ENCODE results near the gene PTPN7. TPM values are rescaled to one million over a fixed set of nuclear protein-coding genes. Genes with fewer than 3 reads are reported as not detected.

Gene PTPN7
- total RNA-seq, 1 donor from 2014 or later = not detected

DNA sequence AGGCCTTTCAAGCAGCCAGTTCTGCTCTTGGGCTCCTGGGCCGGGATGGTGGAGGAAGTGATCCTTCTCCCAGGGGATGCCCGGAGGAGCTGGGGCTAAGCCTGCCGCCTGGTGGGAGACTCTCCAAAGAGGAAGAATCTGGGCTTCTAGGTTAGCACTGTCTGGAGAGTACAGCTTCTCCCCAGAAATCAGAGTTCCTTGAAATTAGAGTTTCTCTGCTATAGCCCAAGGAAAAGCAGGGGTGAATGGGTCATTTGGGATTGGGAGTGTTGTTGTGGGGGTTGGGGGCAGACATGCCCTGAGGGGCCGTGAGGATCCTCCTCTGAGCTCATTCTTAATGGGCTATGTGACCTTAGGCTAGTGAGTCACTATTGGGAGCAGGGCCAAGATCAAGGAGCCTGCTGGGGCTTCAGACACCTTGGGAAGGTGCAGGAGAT is 39.7 kb upstream of the PTPN7 start:
- TF ChIP-seq, protein P1, sequence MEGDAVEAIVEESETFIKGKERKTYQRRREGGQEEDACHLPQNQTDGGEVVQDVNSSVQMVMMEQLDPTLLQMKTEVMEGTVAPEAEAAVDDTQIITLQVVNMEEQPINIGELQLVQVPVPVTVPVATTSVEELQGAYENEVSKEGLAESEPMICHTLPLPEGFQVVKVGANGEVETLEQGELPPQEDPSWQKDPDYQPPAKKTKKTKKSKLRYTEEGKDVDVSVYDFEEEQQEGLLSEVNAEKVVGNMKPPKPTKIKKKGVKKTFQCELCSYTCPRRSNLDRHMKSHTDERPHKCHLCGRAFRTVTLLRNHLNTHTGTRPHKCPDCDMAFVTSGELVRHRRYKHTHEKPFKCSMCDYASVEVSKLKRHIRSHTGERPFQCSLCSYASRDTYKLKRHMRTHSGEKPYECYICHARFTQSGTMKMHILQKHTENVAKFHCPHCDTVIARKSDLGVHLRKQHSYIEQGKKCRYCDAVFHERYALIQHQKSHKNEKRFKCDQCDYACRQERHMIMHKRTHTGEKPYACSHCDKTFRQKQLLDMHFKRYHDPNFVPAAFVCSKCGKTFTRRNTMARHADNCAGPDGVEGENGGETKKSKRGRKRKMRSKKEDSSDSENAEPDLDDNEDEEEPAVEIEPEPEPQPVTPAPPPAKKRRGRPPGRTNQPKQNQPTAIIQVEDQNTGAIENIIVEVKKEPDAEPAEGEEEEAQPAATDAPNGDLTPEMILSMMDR (IDR thresholded peaks at IDR 0.05; ENCODE audit: unreplicated experiment) = no peak
- Mint-ChIP-seq H3K27ac (no peak overlapping the region), H3K36me3 (ENCODE audit: insufficient read depth) (no peaks in the 10 kb centered on the region), H3K27me3 (peaks cover 56% of the 10 kb centered on the region), H3K4me1 (ENCODE audit: low read depth) (no peaks in the 10 kb centered on the region), H3K4me3 (ENCODE audit: low read depth) (no peak overlapping the region), H3K9me3 (ENCODE audit: low read depth) (no peaks in the 10 kb centered on the region)
- no peak for DNase-seq (ENCODE audit: low spot score, unreplicated experiment)

DNA sequence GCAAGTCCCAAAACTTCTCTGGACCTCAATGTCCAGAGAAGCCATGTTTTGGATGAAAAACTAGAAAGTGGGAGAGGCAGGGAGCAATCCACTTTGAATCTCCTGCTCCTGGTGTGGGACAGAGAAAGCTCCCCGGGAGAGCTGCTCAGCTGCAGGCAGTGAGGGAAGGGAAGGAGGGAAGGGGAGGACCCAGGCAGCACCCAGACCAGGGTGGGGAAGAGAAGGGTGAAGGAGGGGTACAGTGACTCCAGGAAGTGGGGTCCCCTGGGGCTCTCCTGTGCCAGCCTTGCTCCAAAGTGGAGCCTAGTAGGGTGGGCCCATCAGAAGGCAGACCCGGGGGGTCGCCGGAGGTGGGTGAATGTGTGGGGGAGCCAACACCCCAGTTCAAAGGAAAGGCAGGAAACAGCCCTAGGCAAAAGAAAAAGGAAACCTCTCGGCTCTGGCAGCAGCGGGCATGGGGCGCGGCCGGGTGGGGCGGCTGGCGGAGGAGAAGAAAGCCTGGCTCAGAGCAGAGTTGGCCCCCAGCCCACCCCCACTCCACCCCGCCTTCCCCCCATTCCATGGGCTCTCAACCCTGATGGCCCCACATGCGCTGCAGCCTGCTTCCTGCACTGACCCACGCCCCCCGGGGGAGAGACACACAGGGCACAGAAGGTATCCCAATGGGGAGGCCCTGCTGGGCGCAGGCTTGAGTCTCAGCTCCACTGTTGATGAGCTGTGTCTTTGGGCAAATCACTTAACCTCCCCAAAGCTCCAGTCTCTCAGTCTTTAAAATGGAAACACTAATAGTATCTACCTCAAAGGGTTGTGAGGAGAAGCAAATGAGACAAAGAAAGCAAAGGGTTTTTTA is 38.9 kb upstream of the PTPN7 start:
- Mint-ChIP-seq H3K4me1 (ENCODE audit: low read depth) (no peaks in the 10 kb centered on the region), H3K27ac (no peak overlapping the region), H3K27me3 (peaks cover 64% of the 10 kb centered on the region), H3K36me3 (ENCODE audit: insufficient read depth) (no peaks in the 10 kb centered on the region), H3K9me3 (ENCODE audit: low read depth) (no peaks in the 10 kb centered on the region), H3K4me3 (ENCODE audit: low read depth) (no peak overlapping the region)
- DNase-seq (ENCODE audit: low spot score, unreplicated experiment) = no peak
- TF ChIP-seq, protein P1 (IDR thresholded peaks at IDR 0.05; ENCODE audit: unreplicated experiment) = no peak

DNA sequence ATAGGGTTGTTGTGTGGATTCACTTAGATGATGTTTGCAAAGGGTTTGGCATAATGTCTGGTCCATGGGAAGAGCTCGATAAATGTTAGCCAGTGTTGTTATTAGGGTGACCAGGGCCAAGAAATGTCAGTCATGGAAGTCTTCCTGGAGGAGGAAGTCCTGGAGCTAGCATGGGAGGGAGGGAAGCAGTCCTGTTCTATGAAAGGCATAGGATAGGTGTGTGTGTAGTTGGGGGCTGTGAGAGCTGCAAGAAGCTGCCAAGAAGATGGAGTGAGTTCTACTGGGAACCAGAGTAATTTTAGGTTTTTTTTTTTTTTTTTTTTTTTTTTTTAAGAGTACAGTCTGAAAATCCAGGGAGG is 37.9 kb upstream of the PTPN7 start:
- Mint-ChIP-seq H3K36me3 (ENCODE audit: insufficient read depth) (no peaks in the 10 kb centered on the region), H3K9me3 (ENCODE audit: low read depth) (no peaks in the 10 kb centered on the region), H3K27ac (no peak overlapping the region), H3K27me3 (peaks cover 71% of the 10 kb centered on the region), H3K4me1 (ENCODE audit: low read depth) (peaks cover 2% of the 10 kb centered on the region), H3K4me3 (ENCODE audit: low read depth) (no peak overlapping the region)
- TF ChIP-seq, protein P1 (IDR thresholded peaks at IDR 0.05; ENCODE audit: unreplicated experiment) = no peak
- no peak for DNase-seq (ENCODE audit: low spot score, unreplicated experiment)

DNA sequence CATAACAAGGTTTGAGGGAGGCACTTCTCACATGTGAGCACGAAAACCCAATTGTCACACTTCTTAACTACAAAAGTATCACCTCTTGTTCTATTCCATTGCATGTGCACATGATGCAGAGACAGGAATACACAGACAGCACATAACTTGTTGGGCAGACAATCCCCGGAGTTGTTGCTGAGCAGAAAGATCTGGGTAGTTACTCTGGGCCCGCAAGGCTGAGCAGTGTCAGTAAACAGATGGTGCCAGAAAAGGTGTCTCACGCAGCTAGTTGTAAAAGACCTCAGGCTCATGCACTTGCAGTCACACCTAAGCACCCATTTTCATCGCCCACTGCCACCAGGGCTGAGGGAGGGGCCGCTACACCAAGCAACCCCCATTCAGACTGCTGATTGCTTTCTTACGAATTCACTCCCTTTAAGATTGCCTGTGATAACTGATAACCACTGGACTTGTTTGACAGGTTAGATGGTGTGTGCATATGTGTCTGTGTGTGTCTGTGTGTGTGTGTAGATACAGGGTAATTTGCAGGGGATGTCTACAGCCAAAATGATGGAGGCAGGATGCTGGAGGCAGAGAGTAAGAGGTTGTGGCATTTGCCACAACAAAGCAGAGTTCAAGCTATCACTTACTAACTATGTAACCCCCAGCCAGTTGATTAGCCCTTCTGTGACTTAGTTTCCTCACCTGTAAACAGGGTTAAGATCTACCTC is 37.4 kb upstream of the PTPN7 start:
- peaks cover 2% of the 10 kb centered on the region for H3K4me1 Mint-ChIP-seq (ENCODE audit: low read depth)
- TF ChIP-seq, protein P1 (IDR thresholded peaks at IDR 0.05; ENCODE audit: unreplicated experiment) = no peak
- no peak overlapping the region for H3K4me3 Mint-ChIP-seq (ENCODE audit: low read depth)
- H3K36me3 Mint-ChIP-seq (ENCODE audit: insufficient read depth) = no peaks in the 10 kb centered on the region
- no peak for DNase-seq (ENCODE audit: low spot score, unreplicated experiment)
- H3K9me3 Mint-ChIP-seq (ENCODE audit: low read depth) = no peaks in the 10 kb centered on the region
- peaks cover 72% of the 10 kb centered on the region for H3K27me3 Mint-ChIP-seq
- H3K27ac Mint-ChIP-seq = no peak overlapping the region

DNA sequence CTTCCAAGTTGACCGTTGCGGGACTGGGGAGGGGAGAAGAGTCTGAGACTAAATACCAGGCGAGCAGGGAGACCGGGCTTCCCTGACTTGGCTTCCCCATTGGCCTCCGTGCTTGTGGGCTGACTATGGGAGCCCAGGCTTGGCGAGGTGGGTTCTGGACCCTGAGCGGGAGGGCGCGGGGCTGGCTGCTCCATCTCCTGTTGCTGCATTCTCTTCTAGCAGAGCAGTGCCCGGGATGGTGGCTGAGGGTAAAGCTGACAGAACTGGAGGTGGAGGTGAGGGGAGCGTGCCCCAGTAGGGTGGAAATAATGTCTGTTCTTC is 33.9 kb upstream of the PTPN7 start:
- peaks cover 4% of the 10 kb centered on the region for H3K4me1 Mint-ChIP-seq (ENCODE audit: low read depth)
- TF ChIP-seq, protein P1 (IDR thresholded peaks at IDR 0.05; ENCODE audit: unreplicated experiment) = no peak
- H3K9me3 Mint-ChIP-seq (ENCODE audit: low read depth) = no peaks in the 10 kb centered on the region
- DNase-seq (ENCODE audit: low spot score, unreplicated experiment) = no peak
- H3K27me3 Mint-ChIP-seq = peaks cover 51% of the 10 kb centered on the region
- no peaks in the 10 kb centered on the region for H3K36me3 Mint-ChIP-seq (ENCODE audit: insufficient read depth)
- H3K4me3 Mint-ChIP-seq (ENCODE audit: low read depth) = no peak overlapping the region
- no peak overlapping the region for H3K27ac Mint-ChIP-seq

All from progenitor cell of endocrine pancreas (in vitro differentiated cells).